Endothelial cell (in vitro differentiated cells): ENCODE data around the gene UVRAG. TPM values are rescaled to one million over a fixed set of nuclear protein-coding genes. Genes with fewer than 3 reads are reported as not detected.

ENCODE experiments used
- DNase-seq: peaks from one replicate; pipeline ENCODE4 v3.0.0; 2021; ENCODE audit warnings: low spot score
- H3K27ac Mint-ChIP-seq: one replicate; pipeline ENCODE4 v1.8.0; 2021; ENCODE audit warnings: mixed read lengths, inconsistent platforms; ENCODE audit not compliant: unreplicated experiment
- H3K27me3 Mint-ChIP-seq: one replicate; pipeline ENCODE4 v1.8.0; 2021; ENCODE audit warnings: mild to moderate bottlenecking, moderate library complexity, mixed read lengths, inconsistent platforms; ENCODE audit not compliant: unreplicated experiment
- H3K36me3 Mint-ChIP-seq: one replicate; pipeline ENCODE4 v1.8.0; 2021; ENCODE audit warnings: mild to moderate bottlenecking, low read depth, mixed read lengths, inconsistent platforms; ENCODE audit not compliant: unreplicated experiment
- H3K4me1 Mint-ChIP-seq: one replicate; pipeline ENCODE4 v1.8.0; 2021; ENCODE audit warnings: mild to moderate bottlenecking, mixed read lengths, inconsistent platforms; ENCODE audit not compliant: unreplicated experiment
- H3K4me3 Mint-ChIP-seq: one replicate; pipeline ENCODE4 v1.8.0; 2021; ENCODE audit warnings: mild to moderate bottlenecking, mixed read lengths, inconsistent platforms; ENCODE audit not compliant: unreplicated experiment
- H3K9me3 Mint-ChIP-seq: one replicate; pipeline ENCODE4 v1.8.0; 2021; ENCODE audit warnings: mixed read lengths, inconsistent platforms; ENCODE audit not compliant: unreplicated experiment
- CTCF ChIP-seq: fragments of 200-600 bp; sonication (generic); IDR thresholded peaks from one replicate; pipeline ENCODE4 v1.5.0; 2021; ENCODE audit warnings: antibody characterized with exemption; ENCODE audit not compliant: unreplicated experiment
- total RNA-seq: library from RNA; stranded (reverse); fragmentation: NEBNext Ultra II Directional; extraction: Animal tissue kit (Norgen Biotek cat#: 25700); gene quantifications from one replicate; pipeline ENCODE4 v1.2.1, GENCODE V29; 2021; ENCODE audit not compliant: unreplicated experiment

Gene UVRAG
- total RNA-seq, 1 donor from 2014 or later, result 25.0 TPM

- H3K27me3 Mint-ChIP-seq, result no peaks in the 10 kb centered on the region
- no peak overlapping the region for H3K4me3 Mint-ChIP-seq
- H3K9me3 Mint-ChIP-seq, result no peaks in the 10 kb centered on the region
- DNase-seq, result no peak
- no peak overlapping the region for H3K27ac Mint-ChIP-seq
- no peaks in the 10 kb centered on the region for H3K36me3 Mint-ChIP-seq
- no peaks in the 10 kb centered on the region for H3K4me1 Mint-ChIP-seq
- TF ChIP-seq CTCF, result no peak
Measured at GRCh38 chr11:75789521-75789920, 25.5 kb upstream of the UVRAG start.

GRCh38 chr11:75790986-75791385 is 24.0 kb upstream of the UVRAG start:
- DNase-seq, result no peak
- H3K4me1 Mint-ChIP-seq, result no peaks in the 10 kb centered on the region
- no peaks in the 10 kb centered on the region for H3K36me3 Mint-ChIP-seq
- no peaks in the 10 kb centered on the region for H3K9me3 Mint-ChIP-seq
- H3K27ac Mint-ChIP-seq, result no peak overlapping the region
- H3K4me3 Mint-ChIP-seq, result no peak overlapping the region
- no peak for TF ChIP-seq CTCF
- peaks cover 3% of the 10 kb centered on the region for H3K27me3 Mint-ChIP-seq

- Mint-ChIP-seq H3K4me3 (no peak overlapping the region), H3K36me3 (no peaks in the 10 kb centered on the region), H3K9me3 (no peaks in the 10 kb centered on the region), H3K27me3 (peaks cover 4% of the 10 kb centered on the region), H3K27ac (no peak overlapping the region), H3K4me1 (peaks cover 2% of the 10 kb centered on the region)
- DNase-seq, result no peak
- TF ChIP-seq CTCF, result no peak
Measured at GRCh38 chr11:75792127-75792731, 22.8 kb upstream of the UVRAG start.

- no peak for DNase-seq
- Mint-ChIP-seq H3K4me3 (no peak overlapping the region), H3K9me3 (no peaks in the 10 kb centered on the region), H3K36me3 (no peaks in the 10 kb centered on the region), H3K27ac (no peak overlapping the region), H3K27me3 (peaks cover 4% of the 10 kb centered on the region), H3K4me1 (peaks cover 6% of the 10 kb centered on the region)
- TF ChIP-seq CTCF, result no peak
Measured at GRCh38 chr11:75792997-75793800, 21.8 kb upstream of the UVRAG start.

DNA sequence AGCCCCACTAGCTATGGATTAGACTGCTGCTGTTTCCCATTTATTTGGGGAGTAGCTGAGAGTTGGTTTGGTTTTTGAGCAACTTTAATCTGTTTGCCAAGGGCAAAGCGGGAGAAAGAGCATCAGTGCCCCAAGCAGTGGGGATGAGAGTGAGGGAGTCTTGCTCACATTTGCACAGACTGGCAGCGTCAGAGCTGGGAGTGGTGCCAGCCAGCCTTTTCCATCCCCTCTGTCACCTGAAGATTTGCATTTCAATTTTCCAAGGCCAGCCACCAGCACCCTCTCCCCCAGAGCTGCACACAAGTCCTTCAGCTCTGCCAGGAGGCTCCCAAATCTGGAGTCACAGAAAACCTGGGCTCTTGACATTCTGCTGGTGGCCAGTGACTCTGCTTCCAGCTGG is 21.0 kb upstream of the UVRAG start:
- Mint-ChIP-seq H3K4me3 (no peak overlapping the region), H3K36me3 (no peaks in the 10 kb centered on the region), H3K27me3 (peaks cover 5% of the 10 kb centered on the region), H3K27ac (no peak overlapping the region), H3K4me1 (peaks cover 6% of the 10 kb centered on the region), H3K9me3 (no peaks in the 10 kb centered on the region)
- no peak for TF ChIP-seq CTCF
- no peak for DNase-seq
